HepG2 (cell line): ENCODE results near the gene BAIAP2L2. TPM values are rescaled to one million over a fixed set of nuclear protein-coding genes. Genes with fewer than 3 reads are reported as not detected.

ENCODE experiments used
- BORCS8-MEF2B ChIP-seq: sonication (generic); formaldehyde crosslinking; IDR thresholded peaks from 2 replicates; pipeline ENCODE4 v1.8.0; 2022; ENCODE audit warnings: mild to moderate bottlenecking, missing genetic modification reagents
- DMAP1 ChIP-seq: IDR thresholded peaks from 2 replicates; pipeline ENCODE4 v1.6.1; 2016
- DNMT1 ChIP-seq: sonication (generic); formaldehyde crosslinking; IDR thresholded peaks from 2 replicates; pipeline ENCODE4 v1.5.1; 2020; ENCODE audit warnings: mild to moderate bottlenecking, missing genetic modification reagents
- HDAC1 ChIP-seq: sonication (generic); formaldehyde crosslinking; IDR thresholded peaks from 2 replicates; pipeline ENCODE4 v1.5.1; 2020; ENCODE audit warnings: mild to moderate bottlenecking, missing genetic modification reagents
- HNRNPLL ChIP-seq: fragments of 200-400 bp; formaldehyde crosslinking; IDR thresholded peaks from 2 replicates; pipeline ENCODE4 v1.6.1; 2017; ENCODE audit warnings: mild to moderate bottlenecking, low read depth, low read length; ENCODE audit not compliant: poor library complexity, severe bottlenecking
- KAT8 ChIP-seq: IDR thresholded peaks from 2 replicates; pipeline ENCODE4 v1.6.1; 2016; ENCODE audit warnings: missing genetic modification reagents, missing compliant biosample characterization
- KLF6 ChIP-seq: IDR thresholded peaks from 2 replicates; pipeline ENCODE4 v1.8.0; 2016; ENCODE audit warnings: missing biosample characterization, missing genetic modification reagents
- KMT2A ChIP-seq: sonication (generic); formaldehyde crosslinking; IDR thresholded peaks from 2 replicates; pipeline ENCODE4 v1.4.0; 2020; ENCODE audit warnings: missing genetic modification reagents
- NR2C2 ChIP-seq: sonication (generic); formaldehyde crosslinking; IDR thresholded peaks from 2 replicates; pipeline ENCODE4 v1.4.0; 2020; ENCODE audit warnings: missing genetic modification reagents, mild to moderate bottlenecking, moderate library complexity, borderline replicate concordance
- NR2F2 ChIP-seq: IDR thresholded peaks from 2 replicates; pipeline ENCODE4 v1.6.1; 2012; ENCODE audit warnings: low read depth, inconsistent platforms, borderline replicate concordance
- SALL1 ChIP-seq: sonication (generic); formaldehyde crosslinking; IDR thresholded peaks from 2 replicates; pipeline ENCODE4 v1.8.0; 2022; ENCODE audit warnings: mild to moderate bottlenecking, missing genetic modification reagents
- SAP130 ChIP-seq: IDR thresholded peaks from 2 replicates; pipeline ENCODE4 v1.6.1; 2016; ENCODE audit warnings: low read depth
- TAF15 ChIP-seq: fragments of 200-400 bp; formaldehyde crosslinking; IDR thresholded peaks from one replicate; pipeline ENCODE4 v1.6.1; 2018; ENCODE audit warnings: mild to moderate bottlenecking, low read depth, low read length; ENCODE audit not compliant: poor library complexity, severe bottlenecking
- TBX2 ChIP-seq: sonication (generic); formaldehyde crosslinking; IDR thresholded peaks from 2 replicates; pipeline ENCODE4 v1.5.0; 2020; ENCODE audit warnings: missing genetic modification reagents, mild to moderate bottlenecking, borderline replicate concordance
- TOE1 ChIP-seq: sonication (generic); formaldehyde crosslinking; IDR thresholded peaks from 2 replicates; pipeline ENCODE4 v1.4.0; 2020; ENCODE audit warnings: mild to moderate bottlenecking, missing genetic modification reagents
- ZNF280B ChIP-seq: sonication (generic); formaldehyde crosslinking; IDR thresholded peaks from 2 replicates; pipeline ENCODE4 v1.5.0; 2020; ENCODE audit warnings: missing genetic modification reagents, mild to moderate bottlenecking, borderline replicate concordance
- ZNF564 ChIP-seq: sonication (generic); formaldehyde crosslinking; IDR thresholded peaks from 2 replicates; pipeline ENCODE4 v1.8.1; 2023; ENCODE audit warnings: mild to moderate bottlenecking, missing genetic modification reagents
- ZNF83 ChIP-seq: sonication (generic); formaldehyde crosslinking; IDR thresholded peaks from 2 replicates; pipeline ENCODE4 v1.4.0; 2020; ENCODE audit warnings: missing genetic modification reagents, mild to moderate bottlenecking, borderline replicate concordance
- polyA plus RNA-seq, 8 experiments: library from polyadenylated mRNA; depleted of rRNA in 3 of 8; stranded (reverse) in 7 of 8; unstranded in 1 of 8; fragments of >200 nt; fragmentation: Illumina TruSeq in 4 of 8; extraction: Trizol in 4 of 8; gene quantifications; 2 replicates each; pipeline versions ENCODE4 v1.2.1 to v1.2.3, GENCODE V29; 2011 to 2016; ENCODE audit warnings: low read depth in 4 of 8, missing spikeins in 1 of 8, mixed read lengths in 1 of 8; ENCODE audit not compliant: insufficient read depth in 1 of 8
- total RNA-seq, 5 experiments: library from RNA; depleted of rRNA; stranded (reverse); fragments of >200 nt; fragmentation: Illumina TruSeq; extraction: Trizol; gene quantifications; 2 replicates each; pipeline ENCODE4 v1.2.3, GENCODE V29; 2016; ENCODE audit warnings: low read depth in 1 of 5
- TF ChIP-seq, protein P1 (sequence below): IDR thresholded peaks from 2 replicates; pipeline ENCODE4 v1.6.1; 2012; ENCODE audit warnings: inconsistent platforms
- TF ChIP-seq, protein P2 (sequence below): sonication (generic); formaldehyde crosslinking; IDR thresholded peaks from 2 replicates; pipeline ENCODE4 v1.4.0; 2020; ENCODE audit warnings: low read depth, mild to moderate bottlenecking, missing genetic modification reagents
- TF ChIP-seq, protein P3 (sequence below): sonication (generic); formaldehyde crosslinking; IDR thresholded peaks from 2 replicates; pipeline ENCODE4 v1.4.0; 2020; ENCODE audit warnings: missing genetic modification reagents
- TF ChIP-seq, protein P4 (sequence below): sonication (generic); formaldehyde crosslinking; IDR thresholded peaks from 2 replicates; pipeline ENCODE4 v1.4.0; 2020; ENCODE audit warnings: mild to moderate bottlenecking, missing genetic modification reagents
- TF ChIP-seq, protein P5 (sequence below): IDR thresholded peaks from 2 replicates; pipeline ENCODE4 v1.6.1; 2016; ENCODE audit warnings: missing compliant biosample characterization, missing genetic modification reagents, borderline replicate concordance

BAIAP2L2 gene
- total and polyA plus RNA-seq, 2 of the 13 experiments (the other 11 are each of a cell fraction or from before 2014, with no cell fraction given): 4.4 to 7.5 TPM

GRCh38 chr22:38051900-38052862 lies 58.3 kb downstream of the BAIAP2L2 start (continued):
- TF ChIP-seq ZNF280B (CRISPR knock-in tag) (no peak), HDAC1 (peak; percentile 61), TOE1 (CRISPR knock-in tag) (peak; percentile 60; the same call in 1 of the 2 replicates), DMAP1 (no peak), SALL1 (CRISPR knock-in tag) (peak; percentile 82; the same call in 1 of the 2 replicates), DNMT1 (CRISPR knock-in tag) (peak; percentile 88), SAP130 (peak; percentile 84), KLF6 (CRISPR knock-in tag) (0 out of 2 replicates have a peak, but pooled peaks have one; percentile 38), ZNF564 (CRISPR knock-in tag) (no peak), KMT2A (CRISPR knock-in tag) (peak; percentile 31; the same call in 1 of the 2 replicates), NR2F2 (no peak; the same call in 1 of the 2 replicates), KAT8 (peak; percentile 51; the same call in 1 of the 2 replicates), BORCS8-MEF2B (CRISPR knock-in tag) (peak; percentile 47; the same call in 1 of the 2 replicates), NR2C2 (CRISPR knock-in tag) (no peak), TAF15 (no peak), TBX2 (CRISPR knock-in tag) (peak; percentile 70; the same call in 1 of the 2 replicates), ZNF83 (CRISPR knock-in tag) (no peak), HNRNPLL (peak; percentile 50)
- TF ChIP-seq, protein P1, sequence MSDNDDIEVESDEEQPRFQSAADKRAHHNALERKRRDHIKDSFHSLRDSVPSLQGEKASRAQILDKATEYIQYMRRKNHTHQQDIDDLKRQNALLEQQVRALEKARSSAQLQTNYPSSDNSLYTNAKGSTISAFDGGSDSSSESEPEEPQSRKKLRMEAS: peak; percentile 83
- TF ChIP-seq, protein P2, sequence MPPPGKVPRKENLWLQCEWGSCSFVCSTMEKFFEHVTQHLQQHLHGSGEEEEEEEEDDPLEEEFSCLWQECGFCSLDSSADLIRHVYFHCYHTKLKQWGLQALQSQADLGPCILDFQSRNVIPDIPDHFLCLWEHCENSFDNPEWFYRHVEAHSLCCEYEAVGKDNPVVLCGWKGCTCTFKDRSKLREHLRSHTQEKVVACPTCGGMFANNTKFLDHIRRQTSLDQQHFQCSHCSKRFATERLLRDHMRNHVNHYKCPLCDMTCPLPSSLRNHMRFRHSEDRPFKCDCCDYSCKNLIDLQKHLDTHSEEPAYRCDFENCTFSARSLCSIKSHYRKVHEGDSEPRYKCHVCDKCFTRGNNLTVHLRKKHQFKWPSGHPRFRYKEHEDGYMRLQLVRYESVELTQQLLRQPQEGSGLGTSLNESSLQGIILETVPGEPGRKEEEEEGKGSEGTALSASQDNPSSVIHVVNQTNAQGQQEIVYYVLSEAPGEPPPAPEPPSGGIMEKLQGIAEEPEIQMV (CRISPR knock-in tag): no peak
- TF ChIP-seq, protein P3, sequence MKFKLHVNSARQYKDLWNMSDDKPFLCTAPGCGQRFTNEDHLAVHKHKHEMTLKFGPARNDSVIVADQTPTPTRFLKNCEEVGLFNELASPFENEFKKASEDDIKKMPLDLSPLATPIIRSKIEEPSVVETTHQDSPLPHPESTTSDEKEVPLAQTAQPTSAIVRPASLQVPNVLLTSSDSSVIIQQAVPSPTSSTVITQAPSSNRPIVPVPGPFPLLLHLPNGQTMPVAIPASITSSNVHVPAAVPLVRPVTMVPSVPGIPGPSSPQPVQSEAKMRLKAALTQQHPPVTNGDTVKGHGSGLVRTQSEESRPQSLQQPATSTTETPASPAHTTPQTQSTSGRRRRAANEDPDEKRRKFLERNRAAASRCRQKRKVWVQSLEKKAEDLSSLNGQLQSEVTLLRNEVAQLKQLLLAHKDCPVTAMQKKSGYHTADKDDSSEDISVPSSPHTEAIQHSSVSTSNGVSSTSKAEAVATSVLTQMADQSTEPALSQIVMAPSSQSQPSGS (CRISPR knock-in tag): peak; percentile 46; the same call in 1 of the 2 replicates
- TF ChIP-seq, protein P4, sequence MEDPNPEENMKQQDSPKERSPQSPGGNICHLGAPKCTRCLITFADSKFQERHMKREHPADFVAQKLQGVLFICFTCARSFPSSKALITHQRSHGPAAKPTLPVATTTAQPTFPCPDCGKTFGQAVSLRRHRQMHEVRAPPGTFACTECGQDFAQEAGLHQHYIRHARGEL (CRISPR knock-in tag): peak; percentile 95
- TF ChIP-seq, protein P5, sequence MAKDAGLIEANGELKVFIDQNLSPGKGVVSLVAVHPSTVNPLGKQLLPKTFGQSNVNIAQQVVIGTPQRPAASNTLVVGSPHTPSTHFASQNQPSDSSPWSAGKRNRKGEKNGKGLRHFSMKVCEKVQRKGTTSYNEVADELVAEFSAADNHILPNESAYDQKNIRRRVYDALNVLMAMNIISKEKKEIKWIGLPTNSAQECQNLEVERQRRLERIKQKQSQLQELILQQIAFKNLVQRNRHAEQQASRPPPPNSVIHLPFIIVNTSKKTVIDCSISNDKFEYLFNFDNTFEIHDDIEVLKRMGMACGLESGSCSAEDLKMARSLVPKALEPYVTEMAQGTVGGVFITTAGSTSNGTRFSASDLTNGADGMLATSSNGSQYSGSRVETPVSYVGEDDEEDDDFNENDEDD (CRISPR knock-in tag): peak; percentile 64; the same call in 1 of the 2 replicates
